Medulla oblongata (tissue), 1 donor: ENCODE data around the gene ABTB2.
"Not testable (repeated sequence)": the region's sequence is repeated elsewhere in the genome, so short reads cannot be mapped to it uniquely, and the experiment has no call there.

Source experiments
- DNase-seq: peaks from one replicate; pipeline ENCODE4 v3.0.0-alpha.2; 2015; ENCODE audit errors: extremely low spot score

ABTB2 gene

DNA sequence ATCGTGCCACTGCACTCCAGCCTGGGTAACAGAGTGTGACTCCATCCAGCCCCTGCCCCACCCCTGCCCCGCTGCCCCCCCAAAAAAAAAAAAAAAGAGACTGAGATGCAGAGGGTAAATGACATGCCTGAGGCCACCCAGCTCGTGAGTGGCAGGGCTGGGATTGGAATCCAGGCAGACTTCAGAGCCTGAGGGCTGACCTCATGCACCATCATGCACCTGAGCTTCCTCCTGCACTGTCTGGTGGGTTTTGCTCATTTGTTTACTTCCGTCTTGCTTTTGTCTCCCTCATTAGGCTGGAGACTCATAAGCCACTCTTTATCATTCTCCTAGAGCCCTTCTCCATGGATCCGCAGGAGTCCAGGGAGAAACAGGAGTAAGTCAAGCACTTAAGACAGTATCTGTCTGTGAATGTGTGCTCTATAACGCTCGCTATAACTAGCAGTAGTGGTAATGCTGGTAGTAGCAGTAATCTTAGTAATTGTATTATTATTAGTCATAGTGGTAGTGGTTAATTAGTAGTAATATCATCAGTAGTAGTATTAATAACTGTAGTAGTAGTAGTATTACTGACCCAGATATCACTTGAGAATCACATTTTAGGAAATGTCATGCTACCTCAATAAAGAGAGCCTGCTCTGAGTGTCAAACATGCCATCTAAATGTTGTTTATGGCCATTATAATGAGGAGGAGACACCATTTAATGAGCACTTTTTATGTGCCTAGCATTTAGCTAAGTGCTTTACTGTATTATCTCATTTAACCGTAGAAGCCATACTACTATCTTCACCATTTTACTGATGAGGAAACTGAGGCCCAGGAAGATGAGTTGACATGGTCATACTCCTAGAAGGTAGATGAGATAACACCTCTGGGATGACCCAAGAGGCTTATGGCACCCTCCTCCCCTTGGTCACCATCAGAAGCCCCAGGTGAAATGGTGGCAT is 167.3 kb downstream of the ABTB2 start:
- no peak for DNase-seq

DNA sequence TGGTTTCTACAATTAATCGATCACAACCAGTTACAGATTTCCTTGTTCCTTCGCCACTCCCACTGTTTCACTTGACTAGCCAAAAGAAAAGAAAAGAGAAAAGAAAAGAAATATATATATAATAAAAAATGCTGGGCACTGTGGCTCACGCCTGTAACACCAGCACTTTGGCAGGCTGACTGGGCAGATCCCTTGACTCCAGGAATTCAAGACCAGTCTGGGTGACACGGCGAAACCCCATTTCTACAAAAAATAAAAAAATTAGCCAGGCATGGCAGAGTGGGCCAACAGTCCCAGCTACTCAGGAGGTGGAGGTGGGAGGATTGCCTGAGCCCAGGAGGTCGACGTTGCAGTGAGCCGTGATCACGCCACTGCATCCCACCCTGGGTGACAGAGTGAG is 168.6 kb downstream of the ABTB2 start:
- no peak for DNase-seq

DNA sequence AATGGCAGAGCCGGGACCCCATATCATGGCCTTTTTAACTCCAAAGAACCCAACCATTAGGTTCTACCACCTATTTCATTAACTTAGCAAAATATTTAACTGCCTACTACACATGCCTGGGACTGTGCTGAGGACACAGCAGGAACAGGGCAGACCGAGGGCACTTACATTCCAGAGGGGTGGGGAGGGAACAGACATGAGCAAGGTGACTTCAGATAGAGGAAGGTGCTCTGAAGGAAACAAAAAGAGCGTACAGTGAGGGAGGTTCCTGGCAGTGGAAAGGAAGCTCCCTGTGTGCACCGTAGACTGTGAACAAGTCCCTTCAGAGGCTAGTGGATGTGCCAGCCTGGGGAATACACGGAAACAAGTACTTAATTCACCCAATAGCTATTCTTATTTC is 169.6 kb downstream of the ABTB2 start:
- DNase-seq, result no peak

- no peak for DNase-seq
Measured at GRCh38 chr11:34185926-34186841, 171.6 kb downstream of the ABTB2 start.

GRCh38 chr11:34184505-34185015 is 173.2 kb downstream of the ABTB2 start:
- DNase-seq, result no peak

DNA sequence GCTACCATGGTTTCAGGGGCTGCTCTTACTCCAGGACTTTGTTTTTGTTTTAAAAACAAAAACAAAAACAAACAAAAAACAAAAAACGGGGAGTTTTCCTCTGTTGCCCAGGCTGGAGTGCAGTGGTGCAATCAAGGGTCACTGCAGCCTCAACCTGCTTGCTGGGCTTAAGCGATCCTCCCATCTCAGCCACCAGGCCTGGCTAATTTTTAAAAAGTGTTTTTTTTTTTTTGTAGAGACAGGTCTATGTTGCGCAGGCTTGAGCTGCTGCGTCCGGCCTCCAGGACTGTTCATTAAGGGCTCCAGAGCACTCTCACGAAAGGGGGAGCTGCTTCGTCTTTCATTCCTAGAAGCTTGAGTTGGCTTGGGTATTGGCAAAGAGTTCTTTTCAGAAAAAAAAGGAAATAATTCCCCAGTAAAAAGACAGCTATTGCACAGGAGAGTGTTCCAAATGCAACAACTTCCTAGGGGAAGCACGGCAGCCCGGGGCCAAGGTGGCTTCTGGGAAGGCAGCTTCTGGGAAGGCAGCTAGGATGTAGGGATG is 173.9 kb downstream of the ABTB2 start:
- no peak for DNase-seq

GRCh38 chr11:34182921-34183685 is 174.7 kb downstream of the ABTB2 start:
- no peak for DNase-seq

DNA sequence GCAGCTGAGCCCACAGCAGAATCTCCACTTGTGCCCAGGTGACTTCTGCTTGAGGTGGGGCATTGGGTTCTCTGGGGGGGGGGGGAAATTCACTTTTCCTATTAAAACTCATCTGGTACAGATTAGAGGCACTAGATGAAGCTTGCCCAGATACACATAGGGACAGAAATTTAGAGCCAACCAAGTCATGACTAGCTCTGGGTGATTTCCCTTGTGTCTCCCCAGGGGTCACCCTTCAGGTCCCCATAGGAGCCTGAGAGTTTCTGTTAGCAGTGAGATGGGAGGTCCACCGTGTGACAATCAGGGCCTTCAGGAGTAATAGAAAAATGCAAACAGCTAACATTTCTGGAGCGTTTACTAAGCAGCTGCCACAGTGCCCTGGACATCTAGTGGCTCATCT is 175.4 kb downstream of the ABTB2 start:
- no peak for DNase-seq

- no peak for DNase-seq
Measured at GRCh38 chr11:34181856-34182405, 175.9 kb downstream of the ABTB2 start.

DNA sequence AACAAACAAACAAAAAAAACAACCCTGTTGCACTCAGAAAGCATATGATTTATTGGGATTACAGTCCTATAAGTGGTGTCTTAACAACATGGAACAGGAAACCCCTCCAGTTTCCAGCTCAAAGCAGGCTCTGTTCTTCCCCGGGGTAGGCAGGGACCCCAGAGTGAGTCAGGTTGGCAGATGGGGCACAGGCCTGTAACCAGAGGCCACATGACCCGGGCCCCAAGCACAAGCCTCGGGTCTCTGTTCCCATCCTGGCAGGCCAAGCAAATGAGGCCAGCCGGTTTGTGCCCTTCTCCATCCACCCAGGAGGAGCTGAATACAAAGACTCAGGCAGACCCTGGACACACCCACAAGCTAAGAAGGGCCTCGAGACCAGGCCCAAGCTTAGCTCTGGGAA is 176.6 kb downstream of the ABTB2 start:
- DNase-seq, result no peak

- not testable (repeated sequence) for DNase-seq
Measured at GRCh38 chr11:34180814-34181165, 177.0 kb downstream of the ABTB2 start.

DNA sequence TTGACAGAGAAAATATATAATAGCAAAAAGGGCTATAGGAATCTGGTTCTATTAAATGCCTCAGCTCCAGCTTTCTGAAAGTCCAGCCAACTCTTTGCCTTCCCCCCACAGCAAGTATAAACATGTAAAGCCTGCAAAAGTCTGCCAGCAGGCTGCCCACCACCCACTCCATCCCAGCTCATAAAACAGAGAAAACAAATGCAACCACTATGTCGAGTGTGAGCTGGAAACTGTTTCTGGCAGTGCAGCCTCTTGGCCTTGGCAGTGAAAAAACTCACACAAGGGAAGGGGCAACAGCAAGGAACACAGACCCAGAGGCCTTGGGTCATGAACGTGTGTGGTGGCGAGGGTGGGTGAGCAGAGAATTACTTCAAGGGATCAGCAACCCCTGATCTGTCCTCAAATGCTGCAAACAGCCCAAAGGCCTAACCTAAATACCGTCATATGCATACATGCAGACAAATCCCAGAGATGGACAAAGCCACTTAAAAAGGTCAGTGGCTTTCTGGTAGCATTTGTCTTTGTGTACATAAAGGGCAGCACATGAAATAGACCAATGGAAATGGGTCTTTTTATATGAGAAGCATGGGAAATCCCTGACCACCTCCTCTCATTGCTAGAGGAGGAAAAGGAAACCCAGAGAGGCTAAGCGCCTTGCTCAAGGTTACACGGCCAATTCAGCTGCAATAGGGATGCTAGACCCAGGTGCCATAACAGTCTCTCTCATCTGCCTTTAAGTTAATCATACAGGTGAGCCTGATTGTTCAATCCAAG is 177.6 kb downstream of the ABTB2 start:
- DNase-seq, result no peak

DNA sequence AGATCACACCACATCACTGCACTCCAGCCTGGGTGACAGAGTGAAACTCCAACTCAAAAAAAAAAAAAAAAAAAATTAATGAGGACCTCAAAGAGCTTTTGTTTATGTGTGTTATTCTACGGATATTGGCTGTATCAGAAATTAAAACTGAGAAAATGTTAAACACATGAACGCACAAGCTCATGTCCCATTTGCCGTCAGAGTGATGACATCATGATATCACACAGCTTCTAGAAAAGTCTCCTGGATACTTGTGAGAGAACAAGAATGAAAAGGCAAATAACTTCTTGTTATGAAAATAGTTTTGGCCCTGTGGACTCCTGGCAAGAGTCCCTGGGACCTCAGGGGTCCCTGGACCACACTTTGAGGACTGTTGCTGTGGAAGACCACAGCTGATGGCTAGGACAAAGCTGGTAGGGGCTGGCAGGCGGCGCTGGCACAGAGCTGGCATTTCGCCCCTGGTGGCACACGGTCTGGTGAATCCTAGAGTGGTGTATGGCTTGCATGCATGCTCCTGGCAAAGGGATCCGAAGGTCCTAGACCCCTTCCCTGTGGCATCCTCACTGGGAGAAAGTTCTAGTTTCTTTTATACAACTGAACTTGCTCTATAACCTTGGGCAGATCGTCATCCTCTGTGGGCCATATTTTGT is 178.7 kb downstream of the ABTB2 start:
- DNase-seq, result no peak

DNA sequence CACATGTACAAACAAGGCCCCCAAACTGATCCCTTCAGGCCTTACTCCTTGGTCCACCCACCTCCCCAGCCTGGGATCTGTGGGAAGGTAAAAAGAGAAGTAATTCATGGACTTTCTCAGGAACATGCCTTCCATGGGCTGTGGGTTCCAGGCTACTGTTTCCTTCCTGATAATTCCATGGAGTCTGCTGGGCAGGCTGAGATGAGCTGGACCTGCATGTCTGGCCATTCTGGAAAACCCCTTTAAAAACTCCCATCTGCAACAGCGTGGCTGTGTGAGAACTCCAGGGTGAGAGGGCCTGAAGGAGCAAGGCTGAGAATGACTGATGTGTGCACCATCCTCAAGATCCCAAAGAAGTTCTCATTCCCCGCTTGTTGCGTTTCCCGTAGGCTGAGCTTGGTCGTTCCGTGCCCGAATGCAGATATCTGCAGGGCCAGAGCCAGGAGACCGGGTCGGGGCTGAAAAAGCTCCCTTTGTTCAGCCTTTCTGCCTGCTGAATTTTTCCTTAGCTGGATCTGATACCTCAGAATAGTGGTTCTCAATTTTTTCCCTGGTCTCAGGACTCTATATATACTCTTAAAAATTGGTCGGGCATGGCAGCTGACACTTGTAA is 179.5 kb downstream of the ABTB2 start:
- no peak for DNase-seq

DNA sequence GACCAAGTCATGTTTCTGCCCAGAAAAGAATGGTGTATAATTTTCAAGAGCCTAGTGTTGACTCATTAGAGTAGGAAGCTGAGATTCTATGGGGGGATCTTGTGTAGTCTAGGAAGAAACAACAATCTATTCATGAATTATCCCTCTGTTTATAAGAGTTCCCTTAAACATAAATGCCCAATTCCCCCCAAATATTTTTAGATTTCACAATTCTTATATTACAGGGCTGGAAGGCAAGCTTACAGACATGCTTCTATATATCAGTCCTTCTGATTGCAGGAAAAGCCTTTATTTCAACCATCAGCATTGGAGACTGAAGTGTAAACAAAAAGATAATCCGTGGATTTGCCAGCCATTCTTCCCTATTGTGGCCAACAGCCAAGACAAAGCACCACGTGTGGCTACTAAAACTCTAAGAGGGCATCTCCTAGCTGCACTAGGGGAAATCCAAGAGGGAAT is 181.0 kb downstream of the ABTB2 start:
- DNase-seq, result peak; percentile 63

DNA sequence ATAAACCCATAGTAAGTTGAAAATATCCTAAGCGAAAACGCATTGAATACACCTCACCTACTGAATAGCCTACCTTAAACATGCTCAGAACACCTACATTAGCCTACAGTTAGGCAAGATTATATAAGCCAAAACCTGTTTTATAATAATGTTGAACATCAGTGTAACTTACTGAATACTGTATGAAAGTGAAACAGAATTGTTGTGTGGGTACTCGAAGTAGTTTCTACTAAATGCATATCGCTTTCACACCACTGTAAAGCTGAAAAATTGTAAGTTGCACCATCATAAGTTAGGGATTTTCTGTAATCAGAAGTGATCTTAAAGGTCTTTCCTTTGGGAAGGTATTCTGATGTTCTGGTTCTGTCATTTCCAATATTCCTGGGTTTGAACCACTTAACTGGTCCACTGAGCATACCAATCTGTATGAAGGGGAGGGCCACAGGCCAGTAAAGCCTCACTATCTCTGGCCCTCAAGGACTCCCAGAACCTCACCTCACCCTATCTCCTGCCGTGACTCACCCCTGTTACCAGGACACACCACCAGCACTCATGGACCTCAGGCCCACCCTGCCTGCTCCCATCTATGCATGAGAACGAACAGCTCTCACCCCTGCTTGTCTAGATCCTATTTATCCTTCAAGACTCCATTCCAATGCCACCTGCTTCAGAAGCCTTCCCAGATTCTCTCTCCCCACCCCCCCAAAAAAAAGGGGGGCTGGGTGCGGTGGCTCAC is 182.4 kb downstream of the ABTB2 start:
- no peak for DNase-seq

DNA sequence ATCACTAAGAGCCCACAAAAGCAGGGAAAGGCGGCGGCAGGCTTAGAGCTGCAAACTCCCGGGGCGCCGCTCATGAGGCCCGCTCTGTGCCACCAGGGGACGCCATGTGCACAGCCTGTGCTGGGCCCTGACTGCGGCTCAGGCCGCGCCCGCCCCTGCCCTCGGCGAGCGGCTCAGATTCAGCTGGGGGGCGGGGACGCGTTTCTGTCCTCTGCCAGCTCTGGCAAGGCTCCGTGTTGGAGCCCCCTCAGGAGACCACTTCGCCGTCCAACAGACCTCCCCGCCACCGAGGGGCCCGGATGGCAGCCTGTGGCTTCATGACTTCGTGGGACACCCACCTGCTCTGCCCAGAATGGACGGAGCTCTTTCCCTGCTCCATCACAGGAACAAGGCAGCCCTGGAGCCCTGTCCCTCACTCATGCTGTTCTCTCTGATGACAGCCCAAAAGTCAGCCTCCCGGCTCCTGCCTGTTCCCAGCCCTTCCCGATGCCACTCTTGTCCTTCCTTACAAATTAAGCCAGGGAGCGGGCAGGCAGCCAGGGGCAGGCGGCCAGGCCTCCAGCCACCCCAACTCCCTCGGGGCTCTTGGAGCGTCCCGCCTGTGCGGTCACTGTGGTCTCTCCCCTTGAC is 183.3 kb downstream of the ABTB2 start:
- peak; percentile 81 for DNase-seq

DNA sequence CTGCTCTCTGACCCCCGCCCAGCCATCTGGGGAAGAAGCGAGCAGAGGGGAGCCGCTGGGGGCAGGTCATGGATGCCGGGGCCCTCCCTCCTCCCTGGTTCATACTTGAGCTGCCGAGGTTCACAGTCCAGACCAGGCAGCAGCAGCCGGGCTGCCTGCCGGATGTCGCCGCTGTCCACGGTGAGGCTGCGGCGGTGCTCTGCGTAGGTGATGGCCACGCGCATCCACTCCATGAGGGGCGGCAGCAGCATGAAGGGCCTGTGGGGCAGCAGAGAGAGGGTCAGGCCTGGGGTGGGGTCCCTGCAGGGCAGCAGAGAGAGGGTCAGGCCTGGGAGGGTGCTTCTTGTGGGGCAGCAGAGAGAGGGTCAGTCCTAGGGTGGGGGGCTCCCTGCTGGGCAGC is 184.8 kb downstream of the ABTB2 start:
- DNase-seq, result no peak
